OCI-LY1 (cell line): ENCODE measurements around the gene KXD1.

ENCODE experiments used
- H2AFZ ChIP-seq: fragments of 200-600 bp; sonication (generic), shearing (Covaris generic); 2 replicates; pipeline ENCODE4 v1.6.0; 2014; ENCODE audit warnings: antibody characterized with exemption, mild to moderate bottlenecking, low read length
- H3F3A ChIP-seq: fragments of 200-600 bp; sonication (generic), shearing (Covaris generic); 2 replicates; pipeline ENCODE4 v1.6.0; 2014; ENCODE audit warnings: mild to moderate bottlenecking, antibody characterized with exemption, low read length, moderate library complexity; ENCODE audit not compliant: insufficient read depth
- H3K27ac ChIP-seq: fragments of 200-600 bp; sonication (generic); 2 replicates; pipeline ENCODE4 v1.5.1; 2014; ENCODE audit warnings: low read length, mixed run types, mild to moderate bottlenecking, low read depth; ENCODE audit not compliant: poor library complexity, severe bottlenecking
- H3K27me3 ChIP-seq: fragments of 200-600 bp; sonication (generic); 2 replicates; pipeline ENCODE4 v1.6.0; 2014; ENCODE audit warnings: antibody characterized with exemption, mild to moderate bottlenecking, low read length, moderate library complexity; ENCODE audit not compliant: insufficient read depth
- H3K36me3 ChIP-seq: fragments of 200-600 bp; sonication (generic); 2 replicates; pipeline ENCODE4 v1.6.1; 2014; ENCODE audit warnings: mild to moderate bottlenecking, antibody characterized with exemption, low read length, moderate library complexity, mixed read lengths; ENCODE audit not compliant: insufficient read depth
- H3K4me1 ChIP-seq: fragments of 200-600 bp; sonication (generic); 2 replicates; pipeline ENCODE4 v1.5.1; 2014; ENCODE audit warnings: mild to moderate bottlenecking, low read length, moderate library complexity; ENCODE audit not compliant: insufficient read depth, severe bottlenecking
- H3K4me2 ChIP-seq: fragments of 200-600 bp; sonication (generic), shearing (Covaris generic); 2 replicates; pipeline ENCODE4 v1.6.1; 2014; ENCODE audit warnings: low read length
- H3K4me3 ChIP-seq: fragments of 200-600 bp; sonication (generic); 2 replicates; pipeline ENCODE4 v1.5.1; 2014; ENCODE audit warnings: low read length, low read depth, mild to moderate bottlenecking, mixed read lengths; ENCODE audit not compliant: poor library complexity, severe bottlenecking
- H3K79me2 ChIP-seq: fragments of 200-600 bp; shearing (Covaris generic); 2 replicates; pipeline ENCODE4 v1.6.1; 2016; ENCODE audit warnings: mixed run types, low read length, mixed read lengths; ENCODE audit not compliant: insufficient read depth
- H3K9ac ChIP-seq: fragments of 200-600 bp; sonication (generic), shearing (Covaris generic); 2 replicates; pipeline ENCODE4 v1.6.1; 2014; ENCODE audit warnings: mild to moderate bottlenecking, low read length, mixed read lengths
- H3K9me2 ChIP-seq: fragments of 200-600 bp; sonication (generic), shearing (Covaris generic); 2 replicates; pipeline ENCODE4 v1.6.1; 2014; ENCODE audit warnings: low read depth, mild to moderate bottlenecking, low read length, mixed read lengths
- H3K9me3 ChIP-seq: fragments of 200-600 bp; shearing (Covaris generic); 2 replicates; pipeline ENCODE4 v1.6.1; 2014; ENCODE audit warnings: low read length, mixed read lengths
- H4K20me1 ChIP-seq: fragments of 200-600 bp; sonication (generic), shearing (Covaris generic); 2 replicates; pipeline ENCODE4 v1.6.0; 2016; ENCODE audit warnings: mild to moderate bottlenecking, low read length; ENCODE audit not compliant: insufficient read depth
- EZH2 ChIP-seq: fragments of 200-600 bp; sonication (generic), shearing (Covaris generic); IDR thresholded peaks from 2 replicates; pipeline ENCODE4 v1.8.0; 2017; ENCODE audit warnings: borderline replicate concordance, mixed run types, mild to moderate bottlenecking, antibody characterized with exemption, low read length, moderate library complexity, mixed read lengths
- TF ChIP-seq, protein P1 (sequence below): fragments of 200-600 bp; sonication (generic), shearing (Covaris generic); IDR thresholded peaks from 2 replicates; pipeline ENCODE4 v1.5.1; 2017; ENCODE audit warnings: mild to moderate bottlenecking, antibody characterized with exemption, low read length, moderate library complexity, mixed read lengths

The KXD1 gene

DNA sequence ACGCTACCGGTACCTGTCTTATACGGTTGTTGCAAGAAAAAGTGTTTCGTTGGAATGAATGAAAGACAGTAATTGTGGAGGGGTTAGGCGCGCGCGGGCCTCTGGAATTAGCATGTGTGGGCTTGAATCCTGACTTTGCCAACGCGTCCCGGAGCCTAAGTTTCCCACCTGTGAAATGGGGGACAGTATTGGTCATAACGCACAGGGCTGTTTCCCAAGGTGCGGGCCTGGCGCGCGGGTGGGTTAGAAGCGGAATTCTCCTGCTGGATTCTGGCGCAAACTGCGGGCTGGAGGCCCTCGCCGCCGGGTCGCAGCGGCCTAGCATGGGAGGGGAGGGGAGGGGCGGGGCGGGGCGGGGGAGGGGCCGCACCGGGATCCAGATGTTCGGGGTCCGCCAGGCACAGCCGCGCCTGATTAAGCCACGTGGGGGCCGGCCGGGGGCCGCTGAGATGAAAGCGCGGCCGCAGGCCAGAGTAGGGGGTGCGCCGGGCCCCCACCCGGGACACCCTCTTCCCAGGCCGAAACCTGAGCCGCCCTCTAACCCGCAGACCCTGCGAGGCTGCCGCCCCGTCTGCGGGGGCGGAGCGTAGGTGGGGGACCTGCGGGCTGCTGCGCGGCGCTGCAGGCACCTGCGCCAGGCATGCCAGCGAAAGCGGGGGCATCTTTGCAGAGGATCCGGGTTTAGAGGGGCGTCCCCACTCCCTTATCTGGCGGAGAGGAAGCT, 53.8 kb downstream of the KXD1 start:
- H3K4me3 ChIP-seq = no peak overlapping the region
- no peaks in the 10 kb centered on the region for H3F3A ChIP-seq
- H2AFZ ChIP-seq = no peak overlapping the region
- H3K79me2 ChIP-seq = no peaks in the 10 kb centered on the region
- no peaks in the 10 kb centered on the region for H3K4me1 ChIP-seq
- H3K9ac ChIP-seq = no peak overlapping the region
- H3K27ac ChIP-seq = no peak overlapping the region
- H4K20me1 ChIP-seq = no peaks in the 10 kb centered on the region
- H3K9me3 ChIP-seq = no peaks in the 10 kb centered on the region
- no peaks in the 10 kb centered on the region for H3K36me3 ChIP-seq
- H3K4me2 ChIP-seq = peak overlapping the region; percentile 29; the same call in 1 of the 2 replicates
- TF ChIP-seq EZH2 = no peak
- TF ChIP-seq, protein P1, sequence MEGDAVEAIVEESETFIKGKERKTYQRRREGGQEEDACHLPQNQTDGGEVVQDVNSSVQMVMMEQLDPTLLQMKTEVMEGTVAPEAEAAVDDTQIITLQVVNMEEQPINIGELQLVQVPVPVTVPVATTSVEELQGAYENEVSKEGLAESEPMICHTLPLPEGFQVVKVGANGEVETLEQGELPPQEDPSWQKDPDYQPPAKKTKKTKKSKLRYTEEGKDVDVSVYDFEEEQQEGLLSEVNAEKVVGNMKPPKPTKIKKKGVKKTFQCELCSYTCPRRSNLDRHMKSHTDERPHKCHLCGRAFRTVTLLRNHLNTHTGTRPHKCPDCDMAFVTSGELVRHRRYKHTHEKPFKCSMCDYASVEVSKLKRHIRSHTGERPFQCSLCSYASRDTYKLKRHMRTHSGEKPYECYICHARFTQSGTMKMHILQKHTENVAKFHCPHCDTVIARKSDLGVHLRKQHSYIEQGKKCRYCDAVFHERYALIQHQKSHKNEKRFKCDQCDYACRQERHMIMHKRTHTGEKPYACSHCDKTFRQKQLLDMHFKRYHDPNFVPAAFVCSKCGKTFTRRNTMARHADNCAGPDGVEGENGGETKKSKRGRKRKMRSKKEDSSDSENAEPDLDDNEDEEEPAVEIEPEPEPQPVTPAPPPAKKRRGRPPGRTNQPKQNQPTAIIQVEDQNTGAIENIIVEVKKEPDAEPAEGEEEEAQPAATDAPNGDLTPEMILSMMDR = no peak
- H3K9me2 ChIP-seq = no peaks in the 10 kb centered on the region
- peaks cover 17% of the 10 kb centered on the region for H3K27me3 ChIP-seq

DNA sequence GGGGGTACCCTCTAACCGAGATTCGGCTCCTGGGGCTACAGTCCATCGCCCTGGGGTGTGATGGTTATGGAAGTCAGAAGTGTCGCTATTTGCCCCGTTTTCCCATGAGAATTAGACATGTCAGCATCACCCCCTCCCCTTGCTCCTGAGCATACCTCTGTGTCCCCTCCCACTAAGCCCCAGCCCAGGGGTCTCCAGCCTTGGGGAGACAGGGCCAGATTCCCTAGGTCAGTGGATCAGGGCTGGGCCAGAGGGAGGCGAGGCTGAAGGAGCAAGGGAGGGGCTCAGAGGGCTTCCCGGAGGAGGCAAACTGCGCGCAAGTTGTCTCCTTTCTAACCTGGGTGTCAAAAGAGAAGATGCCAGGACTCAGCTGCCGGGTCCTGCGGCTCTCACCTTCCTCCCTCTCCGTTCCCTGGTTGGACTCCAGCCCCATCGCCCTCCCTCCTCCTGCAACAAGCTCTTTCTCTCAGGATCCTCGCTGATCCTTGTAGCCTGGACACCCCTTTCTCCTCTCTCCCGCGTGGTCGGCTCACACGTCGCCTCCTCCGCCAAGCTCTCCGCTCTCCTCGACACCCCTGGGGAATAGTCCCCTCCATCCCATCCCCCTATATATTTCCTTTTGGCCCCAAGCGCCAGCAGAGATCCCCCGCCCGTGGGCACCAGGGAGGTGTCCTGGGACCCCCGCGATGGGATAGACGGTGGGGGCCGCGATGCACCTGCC, 54.5 kb downstream of the KXD1 start:
- H3K4me2 ChIP-seq = peak overlapping the region; percentile 29; the same call in 1 of the 2 replicates
- TF ChIP-seq EZH2 = no peak

DNA sequence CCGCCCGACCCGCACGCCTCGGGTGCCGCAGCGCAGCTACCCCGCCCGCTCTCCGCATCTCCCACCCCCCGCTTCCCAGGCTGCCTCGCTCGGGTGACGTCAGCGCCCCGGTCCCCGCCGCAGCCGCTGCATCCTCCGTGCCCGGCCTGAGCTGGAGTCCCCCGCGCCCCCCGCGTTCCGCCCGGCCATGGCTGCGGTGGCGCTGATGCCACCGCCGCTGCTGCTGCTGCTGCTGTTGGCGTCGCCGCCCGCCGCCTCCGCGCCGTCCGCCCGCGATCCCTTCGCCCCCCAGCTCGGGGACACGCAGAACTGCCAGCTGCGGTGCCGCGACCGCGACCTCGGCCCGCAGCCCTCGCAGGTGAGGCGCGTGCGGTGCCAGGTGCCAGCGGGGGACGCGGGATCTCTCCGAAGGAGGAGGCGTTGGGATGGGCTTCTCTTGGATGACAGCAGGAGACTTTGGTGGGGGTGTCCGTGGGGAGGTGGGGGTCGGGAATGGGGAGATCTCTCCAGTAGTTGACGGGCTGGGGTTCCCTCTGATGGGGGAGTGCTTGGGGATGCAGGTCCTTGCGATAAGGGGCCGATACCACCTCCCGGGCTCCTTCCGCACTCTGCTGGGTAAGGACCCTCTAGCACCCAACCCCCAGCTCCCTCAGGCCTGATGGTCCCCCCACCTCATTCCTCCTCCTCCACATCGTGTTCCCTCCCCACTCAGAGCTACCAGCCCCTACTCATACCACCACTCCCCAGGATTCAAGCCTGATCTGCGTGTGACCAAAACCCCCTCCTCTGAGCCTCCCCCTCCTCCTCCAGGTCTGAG, 55.3 kb downstream of the KXD1 start, which contains the start of gene TMEM59L:
Gene TMEM59L, plus strand, starts transcription at position 99 of the 817 bp plus-strand sequence. Its CDS starts 89 bp downstream, at position 188.
- H3K27ac ChIP-seq = no peak within 1 kb of the TSS
- H3K9me3 ChIP-seq = no peaks in the 10 kb centered on the region
- H3K79me2 ChIP-seq = no peaks in the 10 kb centered on the region
- H3K4me1 ChIP-seq = no peaks in the 10 kb centered on the region
- no peak within 1 kb of the TSS for H3K9ac ChIP-seq
- no peak within 1 kb of the TSS for H3K4me3 ChIP-seq
- no peaks in the 10 kb centered on the region for H4K20me1 ChIP-seq
- peaks cover 25% of the 10 kb centered on the region for H3K27me3 ChIP-seq
- H3K4me2 ChIP-seq = peak within 1 kb of the TSS; percentile 29; the same call in 1 of the 2 replicates
- H3K9me2 ChIP-seq = no peaks in the 10 kb centered on the region
- no peaks in the 10 kb centered on the region for H3K36me3 ChIP-seq
- TF ChIP-seq, protein P1 = no peak
- TF ChIP-seq EZH2 = no peak
- H3F3A ChIP-seq = no peaks in the 10 kb centered on the region
- H2AFZ ChIP-seq = no peak within 1 kb of the TSS

More for the DNA sequence above, 54.5 kb downstream of the KXD1 start:
- Histone ChIP-seq H3K9ac (no peak overlapping the region), H4K20me1 (no peaks in the 10 kb centered on the region), H3K79me2 (no peaks in the 10 kb centered on the region), H3K27ac (no peak overlapping the region), H3K9me3 (no peaks in the 10 kb centered on the region), H3K4me1 (no peaks in the 10 kb centered on the region), H2AFZ (no peak overlapping the region), H3F3A (no peaks in the 10 kb centered on the region), H3K4me3 (no peak overlapping the region), H3K9me2 (no peaks in the 10 kb centered on the region), H3K27me3 (peaks cover 22% of the 10 kb centered on the region), H3K36me3 (no peaks in the 10 kb centered on the region)
